SK-N-SH treated with all-trans-retinoic acid at 6 μM for 48 hours (cell line): ENCODE results near the gene DTD1.

Experiments
- ARNTL ChIP-seq: fragments of 450-650 bp; formaldehyde crosslinking; IDR thresholded peaks from 2 replicates; pipeline ENCODE4 v1.5.0; 2020; ENCODE audit warnings: low read depth, mild to moderate bottlenecking, moderate library complexity, borderline replicate concordance
- BACH2 ChIP-seq: fragments of 250-450 bp; sonication (Bioruptor Pico); IDR thresholded peaks from 2 replicates; pipeline ENCODE4 v1.9.0; 2021; ENCODE audit warnings: mild to moderate bottlenecking, borderline replicate concordance
- CSDC2 ChIP-seq: fragments of 250-450 bp; sonication (Bioruptor Pico); IDR thresholded peaks from 2 replicates; pipeline ENCODE4 v1.5.0; 2020; ENCODE audit warnings: mild to moderate bottlenecking, moderate library complexity
- OSR1 ChIP-seq: fragments of 250-450 bp; sonication (Bioruptor Pico); IDR thresholded peaks from 2 replicates; pipeline ENCODE4 v1.8.0; 2022; ENCODE audit warnings: moderate library complexity, mild to moderate bottlenecking, inconsistent platforms
- RARB ChIP-seq: fragments of 250-450 bp; sonication (Bioruptor Pico); IDR thresholded peaks from 2 replicates; pipeline ENCODE4 v1.8.0; 2021; ENCODE audit warnings: mild to moderate bottlenecking, moderate library complexity
- SNAI2 ChIP-seq: fragments of 250-450 bp; sonication (Bioruptor Pico); IDR thresholded peaks from 2 replicates; pipeline ENCODE4 v1.5.0; 2020; ENCODE audit warnings: mild to moderate bottlenecking, moderate library complexity
- TOX ChIP-seq: fragments of 250-450 bp; sonication (Bioruptor Pico); IDR thresholded peaks from 2 replicates; pipeline ENCODE4 v1.8.0; 2021; ENCODE audit warnings: mild to moderate bottlenecking, moderate library complexity, borderline replicate concordance
- ZFP30 ChIP-seq: fragments of 450-650 bp; formaldehyde crosslinking; IDR thresholded peaks from 2 replicates; pipeline ENCODE4 v1.5.0; 2022; ENCODE audit warnings: mild to moderate bottlenecking, moderate library complexity
- ZNF565 ChIP-seq: fragments of 450-650 bp; formaldehyde crosslinking; conservative IDR thresholded peaks from 2 replicates; pipeline ENCODE4 v1.5.0; 2020; ENCODE audit warnings: low read depth, mild to moderate bottlenecking, moderate library complexity
- TF ChIP-seq, protein P1 (sequence below): fragments of 250-450 bp; sonication (Bioruptor Pico); IDR thresholded peaks from 2 replicates; pipeline ENCODE4 v1.5.0; 2020; ENCODE audit warnings: mild to moderate bottlenecking, moderate library complexity
- TF ChIP-seq, protein P2 (sequence below): fragments of 250-450 bp; sonication (Bioruptor Pico); IDR thresholded peaks from 2 replicates; pipeline ENCODE4 v1.5.1; 2020; ENCODE audit warnings: low read depth, mild to moderate bottlenecking, moderate library complexity

DNA sequence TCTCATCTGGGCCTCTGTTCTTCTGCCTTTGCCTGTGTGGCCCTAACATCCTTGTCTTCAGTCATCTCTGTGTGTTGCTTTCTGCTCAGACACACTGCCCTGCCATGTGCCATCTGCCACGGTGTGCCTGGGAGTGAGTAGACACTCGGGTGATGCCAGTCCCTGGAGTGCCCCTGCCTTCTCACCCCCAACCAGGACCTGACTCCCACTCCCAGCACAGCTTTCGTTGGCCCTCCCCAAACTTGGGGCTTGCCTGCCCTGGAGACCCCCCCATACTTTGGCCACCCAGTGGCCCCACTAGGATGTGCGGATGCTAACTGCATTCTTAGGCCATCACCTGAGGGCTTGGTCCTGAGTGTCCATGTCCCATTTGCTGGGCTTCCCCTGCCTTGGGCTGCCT, 149.3 kb downstream of the DTD1 start:
- TF ChIP-seq OSR1 (CRISPR knock-in tag) (no peak), ARNTL (no peak), ZNF565 (CRISPR knock-in tag) (no peak), TOX (CRISPR knock-in tag) (no peak), ZFP30 (CRISPR knock-in tag) (no peak), RARB (CRISPR knock-in tag) (no peak), BACH2 (CRISPR knock-in tag) (no peak), CSDC2 (CRISPR knock-in tag) (no peak), SNAI2 (CRISPR knock-in tag) (no peak)
- TF ChIP-seq, protein P1, sequence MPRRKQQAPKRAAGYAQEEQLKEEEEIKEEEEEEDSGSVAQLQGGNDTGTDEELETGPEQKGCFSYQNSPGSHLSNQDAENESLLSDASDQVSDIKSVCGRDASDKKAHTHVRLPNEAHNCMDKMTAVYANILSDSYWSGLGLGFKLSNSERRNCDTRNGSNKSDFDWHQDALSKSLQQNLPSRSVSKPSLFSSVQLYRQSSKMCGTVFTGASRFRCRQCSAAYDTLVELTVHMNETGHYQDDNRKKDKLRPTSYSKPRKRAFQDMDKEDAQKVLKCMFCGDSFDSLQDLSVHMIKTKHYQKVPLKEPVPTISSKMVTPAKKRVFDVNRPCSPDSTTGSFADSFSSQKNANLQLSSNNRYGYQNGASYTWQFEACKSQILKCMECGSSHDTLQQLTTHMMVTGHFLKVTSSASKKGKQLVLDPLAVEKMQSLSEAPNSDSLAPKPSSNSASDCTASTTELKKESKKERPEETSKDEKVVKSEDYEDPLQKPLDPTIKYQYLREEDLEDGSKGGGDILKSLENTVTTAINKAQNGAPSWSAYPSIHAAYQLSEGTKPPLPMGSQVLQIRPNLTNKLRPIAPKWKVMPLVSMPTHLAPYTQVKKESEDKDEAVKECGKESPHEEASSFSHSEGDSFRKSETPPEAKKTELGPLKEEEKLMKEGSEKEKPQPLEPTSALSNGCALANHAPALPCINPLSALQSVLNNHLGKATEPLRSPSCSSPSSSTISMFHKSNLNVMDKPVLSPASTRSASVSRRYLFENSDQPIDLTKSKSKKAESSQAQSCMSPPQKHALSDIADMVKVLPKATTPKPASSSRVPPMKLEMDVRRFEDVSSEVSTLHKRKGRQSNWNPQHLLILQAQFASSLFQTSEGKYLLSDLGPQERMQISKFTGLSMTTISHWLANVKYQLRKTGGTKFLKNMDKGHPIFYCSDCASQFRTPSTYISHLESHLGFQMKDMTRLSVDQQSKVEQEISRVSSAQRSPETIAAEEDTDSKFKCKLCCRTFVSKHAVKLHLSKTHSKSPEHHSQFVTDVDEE (CRISPR knock-in tag), result no peak
- TF ChIP-seq, protein P2, sequence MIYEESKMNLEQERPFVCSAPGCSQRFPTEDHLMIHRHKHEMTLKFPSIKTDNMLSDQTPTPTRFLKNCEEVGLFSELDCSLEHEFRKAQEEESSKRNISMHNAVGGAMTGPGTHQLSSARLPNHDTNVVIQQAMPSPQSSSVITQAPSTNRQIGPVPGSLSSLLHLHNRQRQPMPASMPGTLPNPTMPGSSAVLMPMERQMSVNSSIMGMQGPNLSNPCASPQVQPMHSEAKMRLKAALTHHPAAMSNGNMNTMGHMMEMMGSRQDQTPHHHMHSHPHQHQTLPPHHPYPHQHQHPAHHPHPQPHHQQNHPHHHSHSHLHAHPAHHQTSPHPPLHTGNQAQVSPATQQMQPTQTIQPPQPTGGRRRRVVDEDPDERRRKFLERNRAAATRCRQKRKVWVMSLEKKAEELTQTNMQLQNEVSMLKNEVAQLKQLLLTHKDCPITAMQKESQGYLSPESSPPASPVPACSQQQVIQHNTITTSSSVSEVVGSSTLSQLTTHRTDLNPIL (CRISPR knock-in tag), result no peak
